Endothelial cell (in vitro differentiated cells): ENCODE results near the gene TWIST2. TPM values are rescaled to one million over a fixed set of nuclear protein-coding genes. Genes with fewer than 3 reads are reported as not detected.

Experiments
- DNase-seq: peaks from one replicate; pipeline ENCODE4 v3.0.0; 2021; ENCODE audit warnings: low spot score
- H3K27ac Mint-ChIP-seq: one replicate; pipeline ENCODE4 v1.8.0; 2021; ENCODE audit warnings: mixed read lengths, inconsistent platforms; ENCODE audit not compliant: unreplicated experiment
- H3K27me3 Mint-ChIP-seq: one replicate; pipeline ENCODE4 v1.8.0; 2021; ENCODE audit warnings: mild to moderate bottlenecking, moderate library complexity, mixed read lengths, inconsistent platforms; ENCODE audit not compliant: unreplicated experiment
- H3K36me3 Mint-ChIP-seq: one replicate; pipeline ENCODE4 v1.8.0; 2021; ENCODE audit warnings: mild to moderate bottlenecking, low read depth, mixed read lengths, inconsistent platforms; ENCODE audit not compliant: unreplicated experiment
- H3K4me1 Mint-ChIP-seq: one replicate; pipeline ENCODE4 v1.8.0; 2021; ENCODE audit warnings: mild to moderate bottlenecking, mixed read lengths, inconsistent platforms; ENCODE audit not compliant: unreplicated experiment
- H3K4me3 Mint-ChIP-seq: one replicate; pipeline ENCODE4 v1.8.0; 2021; ENCODE audit warnings: mild to moderate bottlenecking, mixed read lengths, inconsistent platforms; ENCODE audit not compliant: unreplicated experiment
- H3K9me3 Mint-ChIP-seq: one replicate; pipeline ENCODE4 v1.8.0; 2021; ENCODE audit warnings: mixed read lengths, inconsistent platforms; ENCODE audit not compliant: unreplicated experiment
- CTCF ChIP-seq: fragments of 200-600 bp; sonication (generic); IDR thresholded peaks from one replicate; pipeline ENCODE4 v1.5.0; 2021; ENCODE audit warnings: antibody characterized with exemption; ENCODE audit not compliant: unreplicated experiment
- total RNA-seq: library from RNA; stranded (reverse); fragmentation: NEBNext Ultra II Directional; extraction: Animal tissue kit (Norgen Biotek cat#: 25700); gene quantifications from one replicate; pipeline ENCODE4 v1.2.1, GENCODE V29; 2021; ENCODE audit not compliant: unreplicated experiment

Gene TWIST2
- total RNA-seq, 1 donor from 2014 or later = not detected

GRCh38 chr2:238947243-238947760, 99.4 kb downstream of the TWIST2 start:
- Mint-ChIP-seq H3K9me3 (no peaks in the 10 kb centered on the region), H3K27me3 (peaks cover 5% of the 10 kb centered on the region), H3K27ac (no peak overlapping the region), H3K4me1 (no peaks in the 10 kb centered on the region), H3K36me3 (no peaks in the 10 kb centered on the region), H3K4me3 (no peak overlapping the region)
- DNase-seq = peak; percentile 1
- TF ChIP-seq CTCF = no peak

- DNase-seq = peak; percentile 1
- no peak for TF ChIP-seq CTCF
- Mint-ChIP-seq H3K4me3 (no peak overlapping the region), H3K27ac (no peak overlapping the region), H3K4me1 (no peaks in the 10 kb centered on the region), H3K27me3 (peaks cover 5% of the 10 kb centered on the region), H3K36me3 (no peaks in the 10 kb centered on the region), H3K9me3 (no peaks in the 10 kb centered on the region)
Observed at GRCh38 chr2:238947920-238948710, 100.2 kb downstream of the TWIST2 start.

- peak; percentile 0 for DNase-seq
- Mint-ChIP-seq H3K4me3 (no peak overlapping the region), H3K9me3 (no peaks in the 10 kb centered on the region), H3K27ac (no peak overlapping the region), H3K36me3 (no peaks in the 10 kb centered on the region), H3K27me3 (peaks cover 5% of the 10 kb centered on the region), H3K4me1 (no peaks in the 10 kb centered on the region)
- TF ChIP-seq CTCF = no peak
Observed at GRCh38 chr2:238948765-238949641, 101.1 kb downstream of the TWIST2 start.

- H3K36me3 Mint-ChIP-seq = no peaks in the 10 kb centered on the region
- H3K27me3 Mint-ChIP-seq = peaks cover 5% of the 10 kb centered on the region
- no peak for DNase-seq
- H3K27ac Mint-ChIP-seq = no peak overlapping the region
- H3K4me1 Mint-ChIP-seq = no peaks in the 10 kb centered on the region
- H3K9me3 Mint-ChIP-seq = no peaks in the 10 kb centered on the region
- no peak overlapping the region for H3K4me3 Mint-ChIP-seq
- TF ChIP-seq CTCF = no peak
Observed at GRCh38 chr2:238949710-238950345, 101.9 kb downstream of the TWIST2 start.
